Mesendoderm (in vitro differentiated cells): ENCODE results near the gene MID1.

ENCODE experiments used
- DNase-seq: peaks from one replicate; pipeline ENCODE4 v3.0.0; 2013
- H2AK5ac ChIP-seq: 2 replicates; pipeline ENCODE4 v1.6.1; 2013; ENCODE audit warnings: low read length, inconsistent platforms
- H2BK120ac ChIP-seq: 2 replicates; pipeline ENCODE4 v1.6.1; 2013; ENCODE audit warnings: low read depth, mild to moderate bottlenecking, low read length, moderate library complexity, mixed read lengths
- H2BK15ac ChIP-seq: replicated peaks from 2 replicates; pipeline ENCODE4 v1.6.1; 2013; ENCODE audit warnings: low read depth, mild to moderate bottlenecking, moderate library complexity
- H2BK5ac ChIP-seq: 2 replicates; pipeline ENCODE4 v1.6.1; 2013; ENCODE audit warnings: low read length, inconsistent platforms
- H3K18ac ChIP-seq: 2 replicates; pipeline ENCODE4 v1.6.1; 2013; ENCODE audit warnings: mild to moderate bottlenecking, low read length, mixed read lengths
- H3K23ac ChIP-seq: one replicate; pipeline ENCODE4 v1.6.1; 2013; ENCODE audit warnings: low read length
- H3K27ac ChIP-seq: 2 replicates; pipeline ENCODE4 v1.5.1; 2013; ENCODE audit warnings: low read depth, mild to moderate bottlenecking, inconsistent platforms, low read length, moderate library complexity
- H3K27me3 ChIP-seq: 2 replicates; pipeline ENCODE4 v1.6.1; 2013; ENCODE audit warnings: low read length, control low read depth, mild to moderate bottlenecking, inconsistent platforms; ENCODE audit not compliant: insufficient read depth, poor library complexity
- H3K36me3 ChIP-seq: 2 replicates; pipeline ENCODE4 v1.6.1; 2013; ENCODE audit warnings: low read length, inconsistent platforms; ENCODE audit not compliant: control insufficient read depth, insufficient read depth
- H3K4ac ChIP-seq: one replicate; pipeline ENCODE4 v1.6.1; 2013; ENCODE audit warnings: low read depth, mild to moderate bottlenecking, low read length, moderate library complexity
- H3K4me1 ChIP-seq: 2 replicates; pipeline ENCODE4 v1.6.1; 2013; ENCODE audit warnings: low read depth, low read length, inconsistent platforms; ENCODE audit not compliant: control insufficient read depth
- H3K4me2 ChIP-seq: 2 replicates; pipeline ENCODE4 v1.6.1; 2013; ENCODE audit warnings: low read length
- H3K4me3 ChIP-seq: 2 replicates; pipeline ENCODE4 v1.5.1; 2013; ENCODE audit warnings: mild to moderate bottlenecking, low read length
- H3K56ac ChIP-seq: one replicate; pipeline ENCODE4 v1.6.1; 2013; ENCODE audit warnings: low read length
- H3K79me1 ChIP-seq: 2 replicates; pipeline ENCODE4 v1.6.1; 2013; ENCODE audit warnings: low read length, inconsistent platforms
- H3K79me2 ChIP-seq: 2 replicates; pipeline ENCODE4 v1.6.1; 2013; ENCODE audit warnings: mild to moderate bottlenecking, low read length; ENCODE audit not compliant: control insufficient read depth, insufficient read depth
- H3K9ac ChIP-seq: 2 replicates; pipeline ENCODE4 v1.6.1; 2013; ENCODE audit warnings: low read length, inconsistent platforms
- H4K5ac ChIP-seq: one replicate; pipeline ENCODE4 v1.6.1; 2013; ENCODE audit warnings: low read length
- H4K8ac ChIP-seq: one replicate; pipeline ENCODE4 v1.6.1; 2013; ENCODE audit warnings: low read depth, mild to moderate bottlenecking, control low read depth, low read length, moderate library complexity
- WGBS: extraction: QIAGEN DNeasy Blood & Tissue Kit; methylation state at CpG from one replicate; pipeline ENCODE4 v1.1.7; 2013; ENCODE audit warnings: low lambda C conversion rate, missing lambda C conversion rate; ENCODE audit not compliant: insufficient coverage; ENCODE audit errors: extremely low coverage; 5-methylcytosine and 5-hydroxymethylcytosine counted together

The MID1 gene

DNA sequence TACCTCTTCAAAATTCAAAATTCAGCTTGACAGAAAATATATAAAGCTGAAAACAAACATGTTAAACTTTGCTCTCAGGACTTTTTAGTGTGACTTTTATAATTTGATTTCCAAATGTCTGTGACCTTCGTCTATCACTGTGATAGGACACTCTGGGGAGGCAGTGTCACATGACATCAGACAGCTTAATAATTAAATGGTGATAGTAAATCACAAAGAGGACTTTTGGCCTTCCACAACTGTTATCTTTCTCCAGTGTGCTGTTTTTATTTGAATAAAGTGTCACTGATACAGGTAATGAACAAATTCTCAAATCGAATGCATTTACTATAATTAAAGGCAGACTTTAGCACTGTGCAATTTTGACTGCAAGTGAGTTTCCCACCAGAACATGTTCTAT lies 83.1 kb downstream of the MID1 start:
- Histone ChIP-seq H4K5ac (no peak overlapping the region), H3K36me3 (no peaks in the 10 kb centered on the region), H2BK5ac (no peak overlapping the region), H3K9ac (no peak overlapping the region), H3K79me1 (no peaks in the 10 kb centered on the region), H2AK5ac (no peak overlapping the region), H3K4me3 (no peak overlapping the region), H3K23ac (no peak overlapping the region), H3K56ac (no peak overlapping the region), H3K79me2 (no peaks in the 10 kb centered on the region), H3K4ac (no peak overlapping the region), H2BK15ac (no peak overlapping the region), H3K18ac (no peak overlapping the region), H3K4me2 (no peak overlapping the region), H2BK120ac (no peak overlapping the region), H4K8ac (no peak overlapping the region), H3K4me1 (no peaks in the 10 kb centered on the region), H3K27ac (no peak overlapping the region), H3K27me3 (no peaks in the 10 kb centered on the region)
- no peak for DNase-seq
- WGBS = no CpG with 5 or more reads among the region's 2 CpGs

DNA sequence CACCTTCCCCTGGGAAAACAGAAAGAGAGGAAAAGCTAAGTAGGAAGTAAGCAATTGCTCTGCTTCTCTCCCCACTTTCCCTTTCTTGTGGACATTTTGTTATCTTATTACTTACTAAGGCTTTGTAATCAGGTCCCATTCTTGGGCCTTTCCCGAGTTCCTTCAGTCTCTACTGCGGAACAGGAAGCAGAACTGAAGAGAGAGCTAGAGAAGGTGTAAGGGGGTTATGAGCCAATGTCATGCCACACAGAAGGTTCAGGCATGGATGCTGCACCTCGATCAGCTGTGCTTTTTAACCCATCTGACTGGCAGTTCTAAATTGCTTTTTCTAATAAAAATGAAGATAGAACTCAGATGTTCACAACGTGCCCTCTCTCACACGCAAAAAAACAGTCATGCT lies 83.6 kb downstream of the MID1 start:
- Histone ChIP-seq H3K4me1 (no peaks in the 10 kb centered on the region), H3K18ac (no peak overlapping the region), H3K36me3 (no peaks in the 10 kb centered on the region), H4K8ac (no peak overlapping the region), H4K5ac (no peak overlapping the region), H2AK5ac (no peak overlapping the region), H3K27me3 (no peaks in the 10 kb centered on the region), H3K56ac (no peak overlapping the region), H3K4ac (no peak overlapping the region), H3K27ac (no peak overlapping the region), H2BK120ac (no peak overlapping the region), H3K79me1 (no peaks in the 10 kb centered on the region), H3K9ac (no peak overlapping the region), H2BK15ac (no peak overlapping the region), H3K23ac (no peak overlapping the region), H3K4me2 (no peak overlapping the region), H2BK5ac (no peak overlapping the region), H3K79me2 (no peaks in the 10 kb centered on the region), H3K4me3 (no peak overlapping the region)
- WGBS = no CpG with 5 or more reads among the region's 5 CpGs
- DNase-seq = no peak

DNA sequence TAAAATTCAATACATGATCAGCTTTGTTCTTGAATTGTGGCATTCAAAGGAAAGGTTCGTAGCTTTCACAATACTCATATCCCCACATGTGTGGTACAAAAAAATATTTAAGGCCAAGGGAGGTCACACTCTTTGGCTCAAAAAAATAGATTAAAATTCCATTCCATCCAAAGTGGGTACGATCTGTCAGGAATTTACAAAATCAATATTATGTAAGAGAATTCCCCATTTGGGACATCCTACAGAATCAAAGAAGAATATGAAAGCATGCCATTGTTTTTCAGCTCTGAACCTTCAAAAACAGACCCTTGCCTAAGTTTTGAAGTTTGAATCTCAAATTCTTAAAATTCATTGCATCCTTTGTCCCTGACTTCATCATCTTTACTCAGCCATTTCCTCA lies 85.8 kb downstream of the MID1 start:
- peak; percentile 56 for DNase-seq
- H3K4me1 ChIP-seq = no peaks in the 10 kb centered on the region
- H4K8ac ChIP-seq = no peak overlapping the region
- H3K79me2 ChIP-seq = no peaks in the 10 kb centered on the region
- H2BK120ac ChIP-seq = no peak overlapping the region
- H3K4ac ChIP-seq = no peak overlapping the region
- H2BK5ac ChIP-seq = no peak overlapping the region
- H3K36me3 ChIP-seq = no peaks in the 10 kb centered on the region
- H3K79me1 ChIP-seq = no peaks in the 10 kb centered on the region
- H3K4me2 ChIP-seq = no peak overlapping the region
- no peak overlapping the region for H3K9ac ChIP-seq
- no peaks in the 10 kb centered on the region for H3K27me3 ChIP-seq
- H3K23ac ChIP-seq = no peak overlapping the region
- no peak overlapping the region for H3K4me3 ChIP-seq
- H4K5ac ChIP-seq = no peak overlapping the region
- no CpG with 5 or more reads among the region's 2 CpGs for WGBS
- no peak overlapping the region for H2AK5ac ChIP-seq
- no peak overlapping the region for H3K18ac ChIP-seq
- no peak overlapping the region for H3K56ac ChIP-seq
- no peak overlapping the region for H2BK15ac ChIP-seq
- no peak overlapping the region for H3K27ac ChIP-seq

DNA sequence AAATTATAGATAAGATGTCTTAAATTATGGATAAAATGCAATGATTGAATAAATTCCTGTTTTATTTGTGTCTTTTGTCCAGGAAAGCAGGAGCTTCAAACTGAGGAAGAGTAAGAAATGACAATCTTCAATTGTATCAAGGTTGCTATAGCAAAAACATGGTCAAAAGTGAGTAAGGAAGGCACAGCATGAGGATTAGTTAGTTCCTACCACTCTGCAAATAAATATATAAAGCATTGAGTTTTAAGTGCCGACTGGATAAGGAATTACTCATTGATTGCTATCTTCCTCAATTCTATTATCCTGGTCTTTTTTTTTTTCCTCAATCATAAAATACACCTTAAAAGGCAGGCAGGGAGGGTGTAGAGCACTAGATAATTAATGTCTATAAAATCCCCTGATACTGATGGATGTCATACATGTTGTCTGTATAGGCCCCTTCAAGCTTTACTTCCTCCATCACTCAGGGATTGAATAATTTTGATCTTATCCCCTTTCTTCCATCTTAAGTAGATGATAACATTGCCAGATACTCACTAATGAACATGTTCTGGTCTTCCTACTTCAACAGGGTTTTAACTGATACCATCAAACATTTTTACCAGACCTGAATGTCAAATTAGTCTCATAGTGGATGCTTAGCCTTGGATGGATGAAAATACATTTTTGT lies 86.6 kb downstream of the MID1 start:
- Histone ChIP-seq H3K23ac (no peak overlapping the region), H3K4me1 (no peaks in the 10 kb centered on the region), H3K4me3 (no peak overlapping the region), H3K56ac (no peak overlapping the region), H3K79me2 (no peaks in the 10 kb centered on the region), H3K18ac (no peak overlapping the region), H3K4me2 (no peak overlapping the region), H3K4ac (no peak overlapping the region), H4K5ac (no peak overlapping the region), H3K27me3 (no peaks in the 10 kb centered on the region), H3K79me1 (no peaks in the 10 kb centered on the region), H2BK5ac (no peak overlapping the region), H2BK15ac (no peak overlapping the region), H3K36me3 (no peaks in the 10 kb centered on the region), H2BK120ac (no peak overlapping the region), H4K8ac (no peak overlapping the region), H3K9ac (no peak overlapping the region), H3K27ac (no peak overlapping the region), H2AK5ac (no peak overlapping the region)
- no peak for DNase-seq
- WGBS = no CpG with 5 or more reads among the region's 1 CpG

DNA sequence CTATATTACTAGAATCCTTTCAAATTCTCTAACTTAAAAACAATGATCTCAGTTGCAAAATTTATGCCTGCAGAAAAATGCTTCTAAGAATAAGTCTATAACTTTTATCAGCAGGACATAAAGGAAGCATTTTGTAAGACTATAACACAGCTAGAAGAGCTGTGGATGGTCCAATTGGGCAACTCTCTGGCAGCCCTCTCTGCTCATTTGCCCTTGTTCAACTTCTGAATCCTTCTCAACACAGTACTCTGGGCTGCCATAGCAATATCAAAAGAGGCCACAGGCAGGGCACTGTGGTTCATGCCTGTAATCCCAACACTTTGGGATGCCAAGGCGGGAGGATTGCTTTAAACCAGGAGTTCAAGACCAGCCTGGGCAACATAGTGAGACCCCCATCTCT lies 88.5 kb downstream of the MID1 start:
- H4K5ac ChIP-seq = no peak overlapping the region
- no peaks in the 10 kb centered on the region for H3K27me3 ChIP-seq
- no peak overlapping the region for H2BK5ac ChIP-seq
- no peaks in the 10 kb centered on the region for H3K79me1 ChIP-seq
- no peak overlapping the region for H3K23ac ChIP-seq
- H2AK5ac ChIP-seq = no peak overlapping the region
- H2BK120ac ChIP-seq = no peak overlapping the region
- H3K4me3 ChIP-seq = no peak overlapping the region
- H3K79me2 ChIP-seq = no peaks in the 10 kb centered on the region
- DNase-seq = no peak
- H3K27ac ChIP-seq = no peak overlapping the region
- no peaks in the 10 kb centered on the region for H3K36me3 ChIP-seq
- H3K4me1 ChIP-seq = no peaks in the 10 kb centered on the region
- H3K56ac ChIP-seq = no peak overlapping the region
- no CpG with 5 or more reads among the region's 1 CpG for WGBS
- no peak overlapping the region for H2BK15ac ChIP-seq
- H3K4ac ChIP-seq = no peak overlapping the region
- H3K9ac ChIP-seq = no peak overlapping the region
- H3K4me2 ChIP-seq = no peak overlapping the region
- H4K8ac ChIP-seq = no peak overlapping the region
- no peak overlapping the region for H3K18ac ChIP-seq

DNA sequence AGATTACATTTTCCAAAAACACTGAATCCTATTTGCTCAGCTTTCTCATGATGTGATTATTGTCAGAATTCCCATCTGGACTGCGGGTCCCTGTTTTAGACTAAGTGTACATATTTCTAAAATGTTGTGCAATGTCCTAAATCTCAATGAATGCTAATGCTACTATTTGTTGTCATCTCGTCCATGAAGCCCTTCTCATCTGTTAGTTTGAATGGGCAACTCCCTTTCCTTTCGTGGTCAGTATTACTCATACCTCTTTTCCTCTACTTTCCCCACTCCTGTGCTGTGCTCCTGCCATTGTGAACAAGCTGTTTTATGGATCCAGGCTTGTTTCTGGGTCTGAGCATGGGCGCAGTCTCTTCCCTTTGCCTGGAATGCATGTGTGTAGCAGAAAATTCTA lies 91.0 kb downstream of the MID1 start:
- no peaks in the 10 kb centered on the region for H3K4me1 ChIP-seq
- no peak overlapping the region for H4K8ac ChIP-seq
- no peak overlapping the region for H3K4me3 ChIP-seq
- no peak overlapping the region for H3K4ac ChIP-seq
- no peak overlapping the region for H3K27ac ChIP-seq
- no peak overlapping the region for H3K4me2 ChIP-seq
- no peak overlapping the region for H3K23ac ChIP-seq
- H3K18ac ChIP-seq = no peak overlapping the region
- no peak overlapping the region for H2AK5ac ChIP-seq
- no peak overlapping the region for H2BK15ac ChIP-seq
- no peak overlapping the region for H2BK120ac ChIP-seq
- no peak overlapping the region for H4K5ac ChIP-seq
- no peaks in the 10 kb centered on the region for H3K79me1 ChIP-seq
- H3K79me2 ChIP-seq = no peaks in the 10 kb centered on the region
- WGBS = no CpG with 5 or more reads among the region's 4 CpGs
- no peak overlapping the region for H3K9ac ChIP-seq
- no peak overlapping the region for H2BK5ac ChIP-seq
- H3K56ac ChIP-seq = no peak overlapping the region
- no peaks in the 10 kb centered on the region for H3K36me3 ChIP-seq
- no peaks in the 10 kb centered on the region for H3K27me3 ChIP-seq
- no peak for DNase-seq
